22Rv1 (cell line): Measurements from ENCODE around the gene PPP4C.

Experiments
- CTCF ChIP-seq: fragments of 450-650 bp; IDR thresholded peaks from 2 replicates; pipeline ENCODE4 v1.5.1; 2017; ENCODE audit warnings: mild to moderate bottlenecking
- ZFX ChIP-seq: fragments of 450-650 bp; IDR thresholded peaks from 2 replicates; pipeline ENCODE4 v1.6.1; 2017; ENCODE audit warnings: antibody characterized with exemption, borderline replicate concordance

- TF ChIP-seq CTCF (no peak), ZFX (no peak)
Measured at GRCh38 chr16:30104090-30104489, 28.3 kb downstream of the PPP4C start.
